H9 (cell line): ENCODE measurements around the gene SLC12A4. TPM values are rescaled to one million over a fixed set of nuclear protein-coding genes. Genes with fewer than 3 reads are reported as not detected.

Source experiments
- DNase-seq: peaks from one replicate; pipeline ENCODE4 v3.0.0-alpha.2; 2017
- H2AFZ ChIP-seq: one replicate; pipeline ENCODE4 v1.6.1; 2013; ENCODE audit warnings: mild to moderate bottlenecking, low read length, control low read depth, moderate library complexity
- H2AK5ac ChIP-seq: 2 replicates; pipeline ENCODE4 v1.6.1; 2013; ENCODE audit warnings: low read length, control low read depth, mixed read lengths; ENCODE audit not compliant: insufficient read length
- H2BK120ac ChIP-seq: one replicate; pipeline ENCODE4 v1.6.1; 2013; ENCODE audit warnings: low read depth, mild to moderate bottlenecking, low read length, control low read depth, inconsistent platforms; ENCODE audit not compliant: poor library complexity, severe bottlenecking
- H2BK12ac ChIP-seq: 2 replicates; pipeline ENCODE4 v1.6.1; 2013; ENCODE audit warnings: low read length, control low read depth, mixed read lengths, low read depth; ENCODE audit not compliant: insufficient read length
- H2BK15ac ChIP-seq: 2 replicates; pipeline ENCODE4 v1.6.1; 2013; ENCODE audit warnings: low read depth, low read length, control low read depth
- H2BK20ac ChIP-seq: one replicate; pipeline ENCODE4 v1.6.1; 2013; ENCODE audit warnings: low read depth, mild to moderate bottlenecking, low read length, control low read depth, inconsistent platforms; ENCODE audit not compliant: poor library complexity, severe bottlenecking
- H2BK5ac ChIP-seq: 2 replicates; pipeline ENCODE4 v1.6.1; 2013; ENCODE audit warnings: low read length, control low read depth, mixed read lengths; ENCODE audit not compliant: insufficient read length
- H3K14ac ChIP-seq: 2 replicates; pipeline ENCODE4 v1.6.1; 2013; ENCODE audit warnings: low read length, control low read depth; ENCODE audit not compliant: insufficient read depth
- H3K18ac ChIP-seq: 2 replicates; pipeline ENCODE4 v1.6.1; 2013; ENCODE audit warnings: low read depth, mild to moderate bottlenecking, mixed read lengths, low read length, control low read depth; ENCODE audit not compliant: insufficient read length
- H3K23ac ChIP-seq: 2 replicates; pipeline ENCODE4 v1.6.1; 2013; ENCODE audit warnings: low read length, control low read depth, mixed read lengths, low read depth; ENCODE audit not compliant: insufficient read length
- H3K23me2 ChIP-seq: 2 replicates; pipeline ENCODE4 v1.6.1; 2013; ENCODE audit warnings: low read depth, mild to moderate bottlenecking, mixed read lengths, low read length, control low read depth; ENCODE audit not compliant: insufficient read length, poor library complexity, severe bottlenecking
- H3K27ac ChIP-seq: 2 replicates; pipeline ENCODE4 v1.5.1; 2013; ENCODE audit warnings: low read length, control low read depth, mixed read lengths, low read depth; ENCODE audit not compliant: insufficient read length
- H3K27me3 ChIP-seq: 2 replicates; pipeline ENCODE4 v1.6.1; 2013; ENCODE audit warnings: low read length, control low read depth, inconsistent platforms; ENCODE audit not compliant: insufficient read depth
- H3K4ac ChIP-seq: 2 replicates; pipeline ENCODE4 v1.6.1; 2013; ENCODE audit warnings: low read depth, mild to moderate bottlenecking, control low read depth, inconsistent platforms, low read length, moderate library complexity
- H3K4me1 ChIP-seq: 2 replicates; pipeline ENCODE4 v1.6.1; 2013; ENCODE audit warnings: low read length, control low read depth, inconsistent platforms; ENCODE audit not compliant: insufficient read depth
- H3K4me2 ChIP-seq: 2 replicates; pipeline ENCODE4 v1.6.1; 2013; ENCODE audit warnings: low read length, control low read depth, mixed read lengths; ENCODE audit not compliant: insufficient read length, insufficient read depth
- H3K56ac ChIP-seq: 2 replicates; pipeline ENCODE4 v1.6.1; 2013; ENCODE audit warnings: low read depth, mild to moderate bottlenecking, mixed read lengths, low read length, control low read depth; ENCODE audit not compliant: insufficient read length
- H3K79me1 ChIP-seq: 2 replicates; pipeline ENCODE4 v1.6.1; 2013; ENCODE audit warnings: low read depth, mild to moderate bottlenecking, moderate library complexity, low read length, control low read depth, inconsistent platforms; ENCODE audit not compliant: insufficient read depth, poor library complexity, severe bottlenecking
- H3K79me2 ChIP-seq: 2 replicates; pipeline ENCODE4 v1.6.1; 2013; ENCODE audit warnings: low read length, control low read depth, inconsistent platforms; ENCODE audit not compliant: insufficient read depth
- H3K9ac ChIP-seq: 2 replicates; pipeline ENCODE4 v1.6.1; 2013; ENCODE audit warnings: low read length, control low read depth, mixed read lengths; ENCODE audit not compliant: insufficient read length; ENCODE audit errors: extremely low read depth
- H3K9me3 ChIP-seq: one replicate; pipeline ENCODE4 v1.6.1; 2013; ENCODE audit warnings: low read depth, low read length, inconsistent platforms; ENCODE audit not compliant: control insufficient read depth
- H3T11ph ChIP-seq: one replicate; pipeline ENCODE4 v1.6.1; 2013; ENCODE audit warnings: mild to moderate bottlenecking, low read length, control low read depth, inconsistent platforms
- H4K20me1 ChIP-seq: one replicate; pipeline ENCODE4 v1.6.1; 2013; ENCODE audit not compliant: control insufficient read depth, insufficient read length, insufficient read depth
- H4K5ac ChIP-seq: 2 replicates; pipeline ENCODE4 v1.6.1; 2013; ENCODE audit warnings: low read depth, mild to moderate bottlenecking, mixed read lengths, low read length, control low read depth; ENCODE audit not compliant: insufficient read length
- H4K8ac ChIP-seq: replicated peaks from 2 replicates; pipeline ENCODE4 v1.6.1; 2013; ENCODE audit warnings: low read length, control low read depth, mixed read lengths, low read depth; ENCODE audit not compliant: insufficient read length
- H4K91ac ChIP-seq: 2 replicates; pipeline ENCODE4 v1.6.1; 2013; ENCODE audit warnings: low read depth, mild to moderate bottlenecking, moderate library complexity, mixed read lengths, low read length, control low read depth; ENCODE audit not compliant: insufficient read length
- H3K27ac Mint-ChIP-seq, 3 experiments: 2 replicates in 2 of 3; 3 replicates in 1 of 3; pipeline ENCODE4 v1.8.0; 2020 to 2021; ENCODE audit warnings: mixed read lengths in 3 of 3, mild to moderate bottlenecking in 1 of 3, moderate library complexity in 1 of 3
- H3K27me3 Mint-ChIP-seq: 2 replicates; pipeline ENCODE4 v1.8.0; 2021; ENCODE audit warnings: low read depth, mild to moderate bottlenecking, moderate library complexity, mixed read lengths
- H3K36me3 Mint-ChIP-seq, 3 experiments: 2 replicates in 2 of 3; 3 replicates in 1 of 3; pipeline ENCODE4 v1.8.0; 2020 to 2021; ENCODE audit warnings: low read depth in 3 of 3, mixed read lengths in 3 of 3; ENCODE audit not compliant: insufficient read depth in 1 of 3
- H3K4me1 Mint-ChIP-seq, 2 experiments: 2 replicates each; pipeline ENCODE4 v1.8.0; 2020; ENCODE audit warnings: mixed read lengths in 2 of 2
- H3K4me3 Mint-ChIP-seq, 2 experiments: 2 replicates in 1 of 2; 3 replicates in 1 of 2; pipeline ENCODE4 v1.8.0; 2020 to 2021; ENCODE audit warnings: mild to moderate bottlenecking in 2 of 2, mixed read lengths in 2 of 2, moderate library complexity in 1 of 2
- H3K9me3 Mint-ChIP-seq, 2 experiments: 2 replicates in 1 of 2; 3 replicates in 1 of 2; pipeline ENCODE4 v1.8.0; 2020; ENCODE audit warnings: mild to moderate bottlenecking in 2 of 2, mixed read lengths in 2 of 2, moderate library complexity in 1 of 2
- CTCF ChIP-seq: fragments of 200-600 bp; sonication (generic); conservative IDR thresholded peaks from 3 replicates; pipeline ENCODE4 v1.8.0; 2021; ENCODE audit warnings: antibody characterized with exemption, mild to moderate bottlenecking
- WGBS: extraction: QIAGEN DNeasy Blood & Tissue Kit; methylation state at CpG from one replicate; pipeline ENCODE4 v1.1.7; 2013; ENCODE audit warnings: missing lambda C conversion rate, low lambda C conversion rate, mixed read lengths; ENCODE audit not compliant: insufficient read length; ENCODE audit errors: extremely low coverage; 5-methylcytosine and 5-hydroxymethylcytosine counted together
- total RNA-seq: library from RNA; stranded (reverse); gene quantifications from 2 replicates; pipeline ENCODE4 v1.2.1, GENCODE V29; 2021

The SLC12A4 gene
- total RNA-seq, 1 experiment from 2014 or later: 46.7 TPM

GRCh38 chr16:67901734-67902133, 66.7 kb downstream of the SLC12A4 start:
- Histone ChIP-seq H3K27me3 (no peaks in the 10 kb centered on the region), H3K9me3 (no peaks in the 10 kb centered on the region), H3T11ph (no peak overlapping the region), H3K79me2 (no peaks in the 10 kb centered on the region), H2BK12ac (no peak overlapping the region), H2AFZ (no peak overlapping the region), H4K91ac (no peak overlapping the region), H2AK5ac (no peak overlapping the region), H3K79me1 (no peaks in the 10 kb centered on the region), H3K4ac (no peak overlapping the region), H3K14ac (no peak overlapping the region), H2BK120ac (no peak overlapping the region), H4K8ac (no peak overlapping the region), H2BK5ac (no peak overlapping the region), H4K5ac (no peak overlapping the region), H3K4me1 (no peaks in the 10 kb centered on the region), H3K18ac (no peak overlapping the region), H3K23me2 (no peaks in the 10 kb centered on the region), H3K23ac (no peak overlapping the region), H2BK15ac (no peak overlapping the region), H3K9ac (no peak overlapping the region), H3K56ac (no peak overlapping the region), H2BK20ac (no peak overlapping the region), H4K20me1 (no peaks in the 10 kb centered on the region), H3K27ac (no peak overlapping the region), H3K4me2 (no peak overlapping the region)
- H3K27me3 Mint-ChIP-seq: no peaks in the 10 kb centered on the region
- H3K27ac Mint-ChIP-seq: no peak overlapping the region
- no peaks in the 10 kb centered on the region for H3K4me1 Mint-ChIP-seq
- H3K36me3 Mint-ChIP-seq: peaks cover 4 to 12% (median 11%) of the 10 kb centered on the region in 3 experiments; a peak in 6 of 7 replicates
- no peak for DNase-seq
- WGBS: no CpG with 5 or more reads among the region's 5 CpGs
- H3K9me3 Mint-ChIP-seq: no peaks in the 10 kb centered on the region
- no peak overlapping the region for H3K4me3 Mint-ChIP-seq
- no peak for TF ChIP-seq CTCF
